H9 (cell line): ENCODE data around the gene MYCBP2. TPM values are rescaled to one million over a fixed set of nuclear protein-coding genes. Genes with fewer than 3 reads are reported as not detected.
"Not testable (repeated sequence)": the region's sequence is repeated elsewhere in the genome, so short reads cannot be mapped to it uniquely, and the experiment has no call there.

ENCODE experiments used
- DNase-seq: peaks from one replicate; pipeline ENCODE4 v3.0.0-alpha.2; 2017
- H2AFZ ChIP-seq: one replicate; pipeline ENCODE4 v1.6.1; 2013; ENCODE audit warnings: mild to moderate bottlenecking, low read length, control low read depth, moderate library complexity
- H2AK5ac ChIP-seq: 2 replicates; pipeline ENCODE4 v1.6.1; 2013; ENCODE audit warnings: low read length, control low read depth, mixed read lengths; ENCODE audit not compliant: insufficient read length
- H2BK120ac ChIP-seq: one replicate; pipeline ENCODE4 v1.6.1; 2013; ENCODE audit warnings: low read depth, mild to moderate bottlenecking, low read length, control low read depth, inconsistent platforms; ENCODE audit not compliant: poor library complexity, severe bottlenecking
- H2BK12ac ChIP-seq: 2 replicates; pipeline ENCODE4 v1.6.1; 2013; ENCODE audit warnings: low read length, control low read depth, mixed read lengths, low read depth; ENCODE audit not compliant: insufficient read length
- H2BK15ac ChIP-seq: 2 replicates; pipeline ENCODE4 v1.6.1; 2013; ENCODE audit warnings: low read depth, low read length, control low read depth
- H2BK20ac ChIP-seq: one replicate; pipeline ENCODE4 v1.6.1; 2013; ENCODE audit warnings: low read depth, mild to moderate bottlenecking, low read length, control low read depth, inconsistent platforms; ENCODE audit not compliant: poor library complexity, severe bottlenecking
- H2BK5ac ChIP-seq: 2 replicates; pipeline ENCODE4 v1.6.1; 2013; ENCODE audit warnings: low read length, control low read depth, mixed read lengths; ENCODE audit not compliant: insufficient read length
- H3K14ac ChIP-seq: 2 replicates; pipeline ENCODE4 v1.6.1; 2013; ENCODE audit warnings: low read length, control low read depth; ENCODE audit not compliant: insufficient read depth
- H3K18ac ChIP-seq: 2 replicates; pipeline ENCODE4 v1.6.1; 2013; ENCODE audit warnings: low read depth, mild to moderate bottlenecking, mixed read lengths, low read length, control low read depth; ENCODE audit not compliant: insufficient read length
- H3K23ac ChIP-seq: 2 replicates; pipeline ENCODE4 v1.6.1; 2013; ENCODE audit warnings: low read length, control low read depth, mixed read lengths, low read depth; ENCODE audit not compliant: insufficient read length
- H3K23me2 ChIP-seq: 2 replicates; pipeline ENCODE4 v1.6.1; 2013; ENCODE audit warnings: low read depth, mild to moderate bottlenecking, mixed read lengths, low read length, control low read depth; ENCODE audit not compliant: insufficient read length, poor library complexity, severe bottlenecking
- H3K27ac ChIP-seq: 2 replicates; pipeline ENCODE4 v1.5.1; 2013; ENCODE audit warnings: low read length, control low read depth, mixed read lengths, low read depth; ENCODE audit not compliant: insufficient read length
- H3K27me3 ChIP-seq: 2 replicates; pipeline ENCODE4 v1.6.1; 2013; ENCODE audit warnings: low read length, control low read depth, inconsistent platforms; ENCODE audit not compliant: insufficient read depth
- H3K4ac ChIP-seq: 2 replicates; pipeline ENCODE4 v1.6.1; 2013; ENCODE audit warnings: low read depth, mild to moderate bottlenecking, control low read depth, inconsistent platforms, low read length, moderate library complexity
- H3K4me1 ChIP-seq: 2 replicates; pipeline ENCODE4 v1.6.1; 2013; ENCODE audit warnings: low read length, control low read depth, inconsistent platforms; ENCODE audit not compliant: insufficient read depth
- H3K4me2 ChIP-seq: 2 replicates; pipeline ENCODE4 v1.6.1; 2013; ENCODE audit warnings: low read length, control low read depth, mixed read lengths; ENCODE audit not compliant: insufficient read length, insufficient read depth
- H3K56ac ChIP-seq: 2 replicates; pipeline ENCODE4 v1.6.1; 2013; ENCODE audit warnings: low read depth, mild to moderate bottlenecking, mixed read lengths, low read length, control low read depth; ENCODE audit not compliant: insufficient read length
- H3K79me1 ChIP-seq: 2 replicates; pipeline ENCODE4 v1.6.1; 2013; ENCODE audit warnings: low read depth, mild to moderate bottlenecking, moderate library complexity, low read length, control low read depth, inconsistent platforms; ENCODE audit not compliant: insufficient read depth, poor library complexity, severe bottlenecking
- H3K79me2 ChIP-seq: 2 replicates; pipeline ENCODE4 v1.6.1; 2013; ENCODE audit warnings: low read length, control low read depth, inconsistent platforms; ENCODE audit not compliant: insufficient read depth
- H3K9ac ChIP-seq: 2 replicates; pipeline ENCODE4 v1.6.1; 2013; ENCODE audit warnings: low read length, control low read depth, mixed read lengths; ENCODE audit not compliant: insufficient read length; ENCODE audit errors: extremely low read depth
- H3K9me3 ChIP-seq: one replicate; pipeline ENCODE4 v1.6.1; 2013; ENCODE audit warnings: low read depth, low read length, inconsistent platforms; ENCODE audit not compliant: control insufficient read depth
- H3T11ph ChIP-seq: one replicate; pipeline ENCODE4 v1.6.1; 2013; ENCODE audit warnings: mild to moderate bottlenecking, low read length, control low read depth, inconsistent platforms
- H4K20me1 ChIP-seq: one replicate; pipeline ENCODE4 v1.6.1; 2013; ENCODE audit not compliant: control insufficient read depth, insufficient read length, insufficient read depth
- H4K5ac ChIP-seq: 2 replicates; pipeline ENCODE4 v1.6.1; 2013; ENCODE audit warnings: low read depth, mild to moderate bottlenecking, mixed read lengths, low read length, control low read depth; ENCODE audit not compliant: insufficient read length
- H4K8ac ChIP-seq: replicated peaks from 2 replicates; pipeline ENCODE4 v1.6.1; 2013; ENCODE audit warnings: low read length, control low read depth, mixed read lengths, low read depth; ENCODE audit not compliant: insufficient read length
- H4K91ac ChIP-seq: 2 replicates; pipeline ENCODE4 v1.6.1; 2013; ENCODE audit warnings: low read depth, mild to moderate bottlenecking, moderate library complexity, mixed read lengths, low read length, control low read depth; ENCODE audit not compliant: insufficient read length
- H3K27ac Mint-ChIP-seq, 3 experiments: 2 replicates in 2 of 3; 3 replicates in 1 of 3; pipeline ENCODE4 v1.8.0; 2020 to 2021; ENCODE audit warnings: mixed read lengths in 3 of 3, mild to moderate bottlenecking in 1 of 3, moderate library complexity in 1 of 3
- H3K27me3 Mint-ChIP-seq: 2 replicates; pipeline ENCODE4 v1.8.0; 2021; ENCODE audit warnings: low read depth, mild to moderate bottlenecking, moderate library complexity, mixed read lengths
- H3K36me3 Mint-ChIP-seq, 3 experiments: 2 replicates in 2 of 3; 3 replicates in 1 of 3; pipeline ENCODE4 v1.8.0; 2020 to 2021; ENCODE audit warnings: low read depth in 3 of 3, mixed read lengths in 3 of 3; ENCODE audit not compliant: insufficient read depth in 1 of 3
- H3K4me1 Mint-ChIP-seq, 2 experiments: 2 replicates each; pipeline ENCODE4 v1.8.0; 2020; ENCODE audit warnings: mixed read lengths in 2 of 2
- H3K4me3 Mint-ChIP-seq, 2 experiments: 2 replicates in 1 of 2; 3 replicates in 1 of 2; pipeline ENCODE4 v1.8.0; 2020 to 2021; ENCODE audit warnings: mild to moderate bottlenecking in 2 of 2, mixed read lengths in 2 of 2, moderate library complexity in 1 of 2
- H3K9me3 Mint-ChIP-seq, 2 experiments: 2 replicates in 1 of 2; 3 replicates in 1 of 2; pipeline ENCODE4 v1.8.0; 2020; ENCODE audit warnings: mild to moderate bottlenecking in 2 of 2, mixed read lengths in 2 of 2, moderate library complexity in 1 of 2
- CTCF ChIP-seq: fragments of 200-600 bp; sonication (generic); conservative IDR thresholded peaks from 3 replicates; pipeline ENCODE4 v1.8.0; 2021; ENCODE audit warnings: antibody characterized with exemption, mild to moderate bottlenecking
- WGBS: extraction: QIAGEN DNeasy Blood & Tissue Kit; methylation state at CpG from one replicate; pipeline ENCODE4 v1.1.7; 2013; ENCODE audit warnings: missing lambda C conversion rate, low lambda C conversion rate, mixed read lengths; ENCODE audit not compliant: insufficient read length; ENCODE audit errors: extremely low coverage; 5-methylcytosine and 5-hydroxymethylcytosine counted together
- total RNA-seq: library from RNA; stranded (reverse); gene quantifications from 2 replicates; pipeline ENCODE4 v1.2.1, GENCODE V29; 2021

Gene MYCBP2
- total RNA-seq, 1 experiment from 2014 or later: 32.0 TPM

GRCh38 chr13:77250975-77251374, 75.9 kb downstream of the MYCBP2 start:
- no peaks in the 10 kb centered on the region for H3K27me3 Mint-ChIP-seq
- Histone ChIP-seq H2BK5ac (no peak overlapping the region), H3K4me1 (no peaks in the 10 kb centered on the region), H3K79me1 (no peaks in the 10 kb centered on the region), H4K20me1 (no peaks in the 10 kb centered on the region), H3K56ac (no peak overlapping the region), H3K79me2 (no peaks in the 10 kb centered on the region), H3K18ac (no peak overlapping the region), H4K5ac (no peak overlapping the region), H3K27me3 (no peaks in the 10 kb centered on the region), H3K27ac (no peak overlapping the region), H2BK12ac (no peak overlapping the region), H4K91ac (no peak overlapping the region), H3K23ac (no peak overlapping the region), H3T11ph (no peak overlapping the region), H2BK20ac (no peak overlapping the region), H3K14ac (no peak overlapping the region), H2BK15ac (no peak overlapping the region), H2AFZ (no peak overlapping the region), H2AK5ac (no peak overlapping the region), H4K8ac (no peak overlapping the region), H3K9me3 (no peaks in the 10 kb centered on the region), H3K23me2 (no peaks in the 10 kb centered on the region), H2BK120ac (no peak overlapping the region), H3K4ac (no peak overlapping the region), H3K4me2 (no peak overlapping the region), H3K9ac (no peak overlapping the region)
- no peaks in the 10 kb centered on the region for H3K9me3 Mint-ChIP-seq
- H3K4me1 Mint-ChIP-seq: no peaks in the 10 kb centered on the region; a peak in 1 of 4 replicates
- TF ChIP-seq CTCF: no peak
- no peak overlapping the region for H3K4me3 Mint-ChIP-seq
- no peak overlapping the region for H3K27ac Mint-ChIP-seq
- no CpG with 5 or more reads among the region's 3 CpGs for WGBS
- DNase-seq: no peak
- peaks cover 2 to 9% (median 6%) of the 10 kb centered on the region in 3 experiments; a peak in 4 of 7 replicates for H3K36me3 Mint-ChIP-seq

GRCh38 chr13:77245224-77245623, 81.7 kb downstream of the MYCBP2 start:
- not testable (repeated sequence) for H3K56ac ChIP-seq, H3K27me3 ChIP-seq, H2BK120ac ChIP-seq, H2BK15ac ChIP-seq, H3T11ph ChIP-seq, H4K5ac ChIP-seq, H3K14ac ChIP-seq, H2AK5ac ChIP-seq, H2BK12ac ChIP-seq, H3K4me1 ChIP-seq, H4K8ac ChIP-seq, H3K4ac ChIP-seq, H3K23ac ChIP-seq, H3K27ac ChIP-seq, H3K18ac ChIP-seq, H2BK20ac ChIP-seq, H3K9me3 Mint-ChIP-seq, H3K23me2 ChIP-seq, H4K20me1 ChIP-seq, H3K79me1 ChIP-seq, H4K91ac ChIP-seq, DNase-seq, H3K9me3 ChIP-seq, H2BK5ac ChIP-seq, H3K27ac Mint-ChIP-seq, H3K4me2 ChIP-seq, H2AFZ ChIP-seq, H3K27me3 Mint-ChIP-seq, H3K4me3 Mint-ChIP-seq, H3K79me2 ChIP-seq, H3K4me1 Mint-ChIP-seq, H3K9ac ChIP-seq
- peaks cover 15 to 24% (median 20%) of the 10 kb centered on the region in 3 experiments; a peak in 6 of 7 replicates for H3K36me3 Mint-ChIP-seq
- WGBS: no CpG with 5 or more reads among the region's 2 CpGs
